Adrenal gland (tissue), 5 donors: Measurements from ENCODE around the gene RRM1.
"Not testable (repeated sequence)": the region's sequence is repeated elsewhere in the genome, so short reads cannot be mapped to it uniquely, and the experiment has no call there.

ENCODE experiments used
- POLR2A ChIP-seq, 2 donors: fragments of 450-650 bp; IDR thresholded peaks; one replicate each; pipeline ENCODE4 v1.6.1; 2017; ENCODE audit warnings: antibody characterized with exemption in 2 of 2, mild to moderate bottlenecking in 2 of 2, moderate library complexity in 1 of 2
- TF ChIP-seq, protein P1 (sequence below), 6 experiments: fragments of 450-650 bp in 4 of 6; fragments of 200-600 bp in 2 of 6; sonication (generic) in 1 of 6; IDR thresholded peaks; 1 replicate in 5 of 6; 2 replicates in 1 of 6; pipeline versions ENCODE4 v1.5.1 to v1.8.0; 2016 to 2021; ENCODE audit warnings: antibody characterized with exemption in 6 of 6, mild to moderate bottlenecking in 2 of 6, moderate library complexity in 1 of 6
- donor health status: DM: no; HTN: no; CAD: no.

DNA sequence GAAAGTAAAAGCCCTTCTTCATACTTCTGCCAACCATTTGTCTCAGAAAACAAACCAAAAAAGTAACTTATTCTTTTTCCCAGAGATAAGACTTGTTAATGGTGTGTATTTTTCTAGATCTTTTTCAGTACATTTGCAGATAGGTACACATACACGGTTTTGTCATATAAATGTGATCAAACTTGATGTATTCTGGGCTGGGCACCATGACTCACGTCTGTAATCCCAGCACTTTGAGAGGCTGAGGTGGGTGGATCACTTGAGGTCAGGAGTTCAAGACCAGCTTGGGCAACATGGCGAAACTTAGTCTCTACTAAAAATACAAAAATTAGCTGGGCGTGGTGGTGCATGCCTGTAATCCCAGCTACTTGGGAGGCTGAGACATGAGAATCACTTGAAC is 35.6 kb downstream of the RRM1 start:
- TF ChIP-seq, protein P1, sequence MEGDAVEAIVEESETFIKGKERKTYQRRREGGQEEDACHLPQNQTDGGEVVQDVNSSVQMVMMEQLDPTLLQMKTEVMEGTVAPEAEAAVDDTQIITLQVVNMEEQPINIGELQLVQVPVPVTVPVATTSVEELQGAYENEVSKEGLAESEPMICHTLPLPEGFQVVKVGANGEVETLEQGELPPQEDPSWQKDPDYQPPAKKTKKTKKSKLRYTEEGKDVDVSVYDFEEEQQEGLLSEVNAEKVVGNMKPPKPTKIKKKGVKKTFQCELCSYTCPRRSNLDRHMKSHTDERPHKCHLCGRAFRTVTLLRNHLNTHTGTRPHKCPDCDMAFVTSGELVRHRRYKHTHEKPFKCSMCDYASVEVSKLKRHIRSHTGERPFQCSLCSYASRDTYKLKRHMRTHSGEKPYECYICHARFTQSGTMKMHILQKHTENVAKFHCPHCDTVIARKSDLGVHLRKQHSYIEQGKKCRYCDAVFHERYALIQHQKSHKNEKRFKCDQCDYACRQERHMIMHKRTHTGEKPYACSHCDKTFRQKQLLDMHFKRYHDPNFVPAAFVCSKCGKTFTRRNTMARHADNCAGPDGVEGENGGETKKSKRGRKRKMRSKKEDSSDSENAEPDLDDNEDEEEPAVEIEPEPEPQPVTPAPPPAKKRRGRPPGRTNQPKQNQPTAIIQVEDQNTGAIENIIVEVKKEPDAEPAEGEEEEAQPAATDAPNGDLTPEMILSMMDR (IDR thresholded peaks at IDR 0.05), result not testable (repeated sequence)
- TF ChIP-seq POLR2A (IDR thresholded peaks at IDR 0.05), result not testable (repeated sequence)
